NCI-H460 (cell line): ENCODE data around the gene SHC3. TPM values are rescaled to one million over a fixed set of nuclear protein-coding genes. Genes with fewer than 3 reads are reported as not detected.

Experiments
- DNase-seq: peaks from one replicate; pipeline ENCODE4 v3.0.0-alpha.2; 2016; ENCODE audit warnings: low read depth; ENCODE audit errors: extremely low read depth
- total RNA-seq: library from RNA; depleted of rRNA; stranded (reverse); fragments of >200 nt; shearing (Covaris generic); gene quantifications from 2 replicates; pipeline ENCODE4 v1.2.3, GENCODE V29; 2014; rRNA removed

SHC3 gene
- total RNA-seq, 1 experiment from 2014 or later = 2.4 TPM

DNA sequence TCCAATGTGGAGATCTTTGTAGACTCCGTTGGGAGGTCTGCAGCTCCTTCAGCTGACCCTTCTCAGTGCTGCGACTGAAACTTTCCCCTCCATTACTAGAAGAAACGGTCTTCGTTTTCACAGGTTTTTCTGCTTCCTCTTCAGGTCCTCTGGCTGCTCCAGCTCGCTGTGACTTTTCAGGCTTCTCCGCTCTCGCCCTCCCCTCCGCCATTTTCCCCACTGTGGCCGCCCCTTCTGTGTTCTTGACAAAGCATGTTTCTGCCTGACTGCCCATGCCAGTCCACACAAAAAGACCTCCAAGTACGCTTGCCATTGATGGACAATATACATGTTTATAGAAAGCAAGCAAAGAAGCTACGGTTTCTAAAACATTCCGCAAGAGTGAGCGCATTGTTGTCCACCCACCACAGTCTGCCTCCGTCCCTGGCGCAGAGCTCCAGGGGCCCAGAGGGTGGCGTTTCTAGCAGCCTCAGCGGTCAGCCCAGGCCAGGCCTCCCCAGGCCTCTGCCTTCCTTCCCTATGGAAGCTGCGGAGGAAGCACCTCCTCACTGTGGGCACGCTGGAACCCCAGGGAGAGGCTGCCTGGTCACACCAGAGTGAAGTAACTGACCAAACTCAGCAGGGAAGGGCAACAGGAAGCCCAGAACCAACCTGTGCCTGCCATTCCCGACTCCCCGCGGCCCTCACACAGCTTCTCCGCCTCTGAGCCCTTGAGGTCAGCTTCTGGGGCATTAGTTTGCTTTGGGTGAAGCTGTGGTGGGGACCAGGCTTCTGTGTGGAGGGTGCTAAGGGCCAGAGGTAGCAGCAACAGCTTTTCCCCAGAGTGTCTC is 207.3 kb downstream of the SHC3 start:
- no peak for DNase-seq

- DNase-seq = no peak
These were observed 208.8 kb downstream of the SHC3 start for GRCh38 chr9:88969646-88970373.

DNA sequence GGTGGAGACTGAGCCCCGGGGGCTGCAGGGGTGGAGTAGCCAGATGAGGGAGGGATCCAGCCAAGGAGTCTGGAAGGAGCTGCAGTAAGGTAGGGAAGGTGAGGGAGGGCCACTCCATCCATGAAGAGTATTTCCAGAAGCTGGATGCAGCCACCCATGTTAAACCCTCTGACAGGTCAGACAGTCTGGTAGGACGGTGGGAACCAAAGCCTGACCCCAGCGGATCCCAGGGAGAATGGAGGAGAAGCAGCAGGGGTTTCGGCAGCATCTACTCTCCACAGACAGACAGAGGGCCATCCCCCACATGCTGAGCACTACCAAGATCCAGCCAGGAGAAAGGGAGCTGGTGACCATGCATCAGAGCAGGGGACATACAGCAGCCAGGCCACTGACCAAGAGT is 209.8 kb downstream of the SHC3 start:
- no peak for DNase-seq

GRCh38 chr9:88966894-88967676 is 211.5 kb downstream of the SHC3 start:
- no peak for DNase-seq

DNA sequence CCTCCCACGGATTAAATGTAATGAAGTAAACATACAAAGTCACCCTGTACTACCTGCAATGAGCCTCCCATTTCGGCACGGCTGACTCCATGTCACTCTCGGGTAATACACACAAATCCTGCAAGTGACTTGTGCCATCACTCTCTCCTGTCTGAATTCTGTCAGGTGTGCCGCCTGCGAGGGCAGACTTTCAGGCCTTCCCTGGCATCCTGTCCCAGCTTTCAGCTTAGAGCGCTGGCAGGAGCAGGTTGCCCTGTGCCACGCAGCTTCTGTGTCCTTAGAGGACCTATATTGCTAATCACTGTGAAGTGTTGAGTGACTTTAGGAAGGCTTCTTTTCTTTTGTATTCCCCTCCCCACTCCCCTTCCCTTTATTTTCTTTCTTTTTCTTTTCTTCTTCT is 213.1 kb downstream of the SHC3 start:
- DNase-seq = no peak

DNA sequence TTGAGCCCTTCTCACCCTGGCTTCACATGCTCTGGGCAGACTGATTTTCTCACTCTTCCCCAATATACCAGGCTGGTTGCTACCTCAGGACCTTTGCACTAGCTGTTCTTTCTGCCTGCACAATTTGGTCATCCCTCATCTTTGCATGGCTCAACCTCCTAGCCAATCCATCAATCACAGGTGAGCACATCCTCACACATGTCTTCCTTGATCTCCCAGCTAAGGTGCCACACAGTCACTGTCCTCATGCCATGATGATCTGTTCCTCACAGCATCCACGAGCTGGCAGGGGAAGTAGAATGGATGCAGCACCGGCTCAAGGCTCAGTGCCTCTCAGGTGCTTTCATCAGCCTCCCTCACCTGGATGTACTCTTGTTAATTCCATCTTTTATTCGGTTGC is 218.0 kb downstream of the SHC3 start:
- no peak for DNase-seq

GRCh38 chr9:88959727-88960469 is 218.7 kb downstream of the SHC3 start:
- no peak for DNase-seq

DNA sequence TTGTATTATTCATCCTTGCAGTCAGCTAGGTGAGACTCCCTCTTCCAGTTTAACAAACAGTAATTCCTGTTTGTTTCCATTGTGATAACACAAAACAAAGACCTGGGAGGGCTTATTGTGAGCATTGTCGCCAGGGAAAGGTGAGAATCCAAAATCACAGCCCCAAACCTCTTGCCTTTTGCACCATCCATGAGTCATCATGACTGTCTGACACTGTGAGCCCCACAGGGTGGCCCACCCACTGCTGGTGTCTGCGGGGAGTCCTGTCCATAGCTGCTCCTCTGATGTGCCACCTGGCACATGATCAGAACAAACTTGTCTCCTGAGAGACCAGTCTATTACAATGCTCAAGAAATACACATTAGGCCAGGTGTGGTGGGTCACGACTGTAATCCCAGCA is 221.1 kb downstream of the SHC3 start:
- DNase-seq = no peak

Other genes with a start within 250 kb of the SHC3 start
- 3.0 and 3.3 TPM in 2 replicates for gene S1PR3, start 187.3 kb downstream of the SHC3 start, total RNA-seq
- 381 and 430 TPM in 2 replicates for gene CKS2, start 132.4 kb upstream of the SHC3 start, total RNA-seq
- 50.6 and 56.1 TPM in 2 replicates for gene SECISBP2, start 139.7 kb upstream of the SHC3 start, total RNA-seq